ENCODE data around the gene RPL13. TPM values are rescaled to one million over a fixed set of nuclear protein-coding genes. Genes with fewer than 3 reads are reported as not detected.
A peak's percentile ranks its signal among the peaks of the same experiment; 100 is the strongest.

The RPL13 gene
- total and polyA plus RNA-seq, 2 of the 8 experiments (the other 6 are each of a cell fraction or from before 2014, with no cell fraction given): 2,162 to 7,384 TPM

DNA sequence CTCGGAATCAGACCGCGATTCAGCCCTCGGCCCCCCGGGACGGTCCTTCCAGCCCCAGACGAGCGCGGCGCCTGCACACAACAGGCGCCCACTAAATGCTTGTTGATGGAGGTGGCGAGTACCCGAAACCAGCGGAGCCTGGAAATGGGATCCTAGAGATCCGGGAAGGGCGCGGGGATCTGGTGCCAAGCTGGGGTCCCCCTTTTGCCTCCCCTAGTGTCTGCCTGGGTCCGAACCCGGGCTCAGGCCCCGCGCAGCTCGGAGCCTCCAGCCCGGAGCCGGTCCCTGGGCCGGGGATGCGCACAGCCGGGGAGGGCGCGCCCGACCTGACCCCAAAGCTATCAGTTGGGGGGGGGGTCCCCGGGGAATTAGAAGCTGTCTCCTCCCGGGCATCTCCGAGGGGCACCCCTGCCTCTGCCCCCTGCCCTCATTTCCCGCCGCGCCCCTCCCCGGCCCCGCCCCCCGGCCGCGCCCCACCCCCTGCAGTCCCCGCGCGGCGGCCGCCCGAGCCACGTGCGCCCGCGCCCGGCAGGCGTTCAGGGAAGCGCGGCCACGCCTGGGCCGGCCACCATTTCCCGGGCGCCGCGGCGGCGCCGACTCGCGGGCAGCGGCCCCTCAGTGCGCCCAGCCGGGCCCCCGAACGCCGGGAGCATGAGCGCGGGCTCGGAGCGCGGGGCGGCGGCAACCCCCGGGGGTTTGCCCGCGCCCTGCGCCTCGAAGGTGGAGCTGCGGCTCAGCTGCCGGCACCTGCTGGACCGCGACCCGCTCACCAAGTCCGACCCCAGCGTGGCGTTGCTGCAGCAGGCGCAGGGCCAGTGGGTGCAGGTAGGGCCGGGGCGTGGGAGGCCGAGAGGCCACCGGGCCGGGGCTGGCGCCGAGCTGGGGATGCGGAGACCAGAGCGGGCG is 15.0 kb downstream of the RPL13 start, which contains the start of gene CPNE7:
Gene CPNE7, plus strand, starts transcription at position 512 of the 906 bp plus-strand sequence. Its CDS starts 140 bp downstream, at position 652.
- Histone ChIP-seq H3K79me1 (ENCODE audit: low read depth, low read length) (no peaks in the 10 kb centered on the region), H3K4me2 (ENCODE audit: insufficient read depth in 1 of 2, low read depth in 2 of 2, low read length in 2 of 2) (peak within 1 kb of the TSS; percentile 62 to 82), H2BK20ac (ENCODE audit: low read length) (no peak within 1 kb of the TSS), H3K4me1 (replicated peaks in 1 of 4; ENCODE audit: control insufficient read depth in 3 of 4, insufficient read depth in 4 of 4, low read length in 3 of 4) (peaks cover 0 to 10% (median 6%) of the 10 kb centered on the region in 4 experiments; a peak in 5 of 7 replicates), H3K27ac (ENCODE audit: low read depth, low read length) (no peak within 1 kb of the TSS), H2BK5ac (ENCODE audit: low read depth, low read length) (no peak within 1 kb of the TSS), H4K91ac (replicated peaks; ENCODE audit: insufficient read length, low read length) (peak within 1 kb of the TSS; percentile 95), H2BK120ac (replicated peaks; ENCODE audit: low read depth, low read length) (no peak within 1 kb of the TSS), H3K4me3 (ENCODE audit: extremely low read depth in 1 of 4, insufficient read depth in 2 of 4, low read depth in 3 of 4, low read length in 4 of 4) (peak within 1 kb of the TSS; percentile 50 to 86 (median 62)), H2BK12ac (ENCODE audit: low read depth, low read length) (peak within 1 kb of the TSS; percentile 17; the same call in 1 of the 2 replicates), H2AK5ac (ENCODE audit: low read depth, low read length) (no peak within 1 kb of the TSS), H3K27me3 (replicated peaks in 1 of 4; ENCODE audit: control insufficient read depth in 3 of 4, extremely low read depth in 1 of 4, insufficient read depth in 3 of 4, low read length in 3 of 4) (peaks cover 4 to 34% (median 22%) of the 10 kb centered on the region in 4 experiments; a peak in 6 of 7 replicates), H4K20me1 (replicated peaks in 1 of 2; ENCODE audit: control insufficient read depth in 1 of 2, insufficient read depth in 2 of 2, low read length in 2 of 2) (peaks cover 0 to 6% of the 10 kb centered on the region in 2 experiments), H4K5ac (ENCODE audit: insufficient read length, low read depth, low read length) (no peak within 1 kb of the TSS), H3K56ac (replicated peaks; ENCODE audit: insufficient read length, low read depth, low read length) (peak within 1 kb of the TSS; percentile 77), H3K9ac (replicated peaks in 1 of 4; ENCODE audit: extremely low read depth in 1 of 4, low read depth in 3 of 4, low read length in 3 of 4) (peak within 1 kb of the TSS in 2 of 4 experiments; percentile 18 to 20; a peak in 3 of 7 replicates), H2AFZ (ENCODE audit: low read length) (no peak within 1 kb of the TSS; the same call in 1 of the 2 replicates), H3K23me2 (ENCODE audit: low read depth, low read length) (peaks cover 6% of the 10 kb centered on the region; the same call in 1 of the 2 replicates), H3K23ac (ENCODE audit: insufficient read length) (no peak within 1 kb of the TSS), H3K14ac (ENCODE audit: insufficient read length) (no peak within 1 kb of the TSS), H4K8ac (ENCODE audit: extremely low read depth, insufficient read depth, low read length) (peak within 1 kb of the TSS; percentile 94), H3K4ac (replicated peaks; ENCODE audit: insufficient read length, low read depth, low read length) (peak within 1 kb of the TSS; percentile 78), H3K36me3 (ENCODE audit: control insufficient read depth in 2 of 4, insufficient read depth in 4 of 4, low read length in 3 of 4) (peaks cover 0 to 5% (median 2%) of the 10 kb centered on the region in 4 experiments; a peak in 4 of 8 replicates), H3K9me3 (ENCODE audit: insufficient read depth in 2 of 2, low read depth in 1 of 2, low read length in 1 of 2) (peaks cover 0 to 4% of the 10 kb centered on the region in 2 experiments; a peak in 2 of 4 replicates), H2BK15ac (ENCODE audit: low read length) (no peak within 1 kb of the TSS), H3K18ac (ENCODE audit: extremely low read depth, low read length) (peak within 1 kb of the TSS; percentile 87; the same call in 1 of the 2 replicates), H3K79me2 (ENCODE audit: control insufficient read depth in 1 of 2, insufficient read depth in 2 of 2, low read length in 2 of 2) (no peaks in the 10 kb centered on the region)
- FAIRE-seq (no peak), DNase-seq (ENCODE audit: low read depth in 1 of 2, low spot score in 2 of 2) (peak in 1 of 2 experiments; percentile 72)
- 1% methylated on average over 55 of the region's 103 CpGs; no CpG with 5 or more reads in 1 of the 2 experiments for WGBS, 2 experiments (ENCODE audit: extremely low coverage in 1 of 2, insufficient coverage in 1 of 2, insufficient read length in 1 of 2, insufficient replicate concordance in 2 of 2, low coverage in 1 of 2, low lambda C conversion rate in 2 of 2, missing lambda C conversion rate in 1 of 2)
- ChIA-PET CTCF (ENCODE audit: partially characterized antibody) (interaction anchor here (1.0 to 1.5 kb wide), 5 partner anchors 12 to 125 kb away, joined by 3 to 7 read pairs (median 3); no protein-coding TSS in a partner anchor), POLR2A (ENCODE audit: partially characterized antibody) (interaction anchor here (0.6 to 3.4 kb wide), 10 partner anchors 9 to 127 kb away, joined by 3 to 22 read pairs (median 4); partner anchors contain the start of gene CDK10)
- TF ChIP-seq RFX5 (IDR thresholded peaks at IDR 0.05; ENCODE audit: borderline replicate concordance, low read depth, low read length): no peak
- no peak for TF ChIP-seq CTBP2 (IDR thresholded peaks at IDR 0.05; ENCODE audit: borderline replicate concordance, insufficient read depth, insufficient read length, low read length)
- no peak for TF ChIP-seq CREB1 (IDR thresholded peaks at IDR 0.05)
- peak; percentile 0 for TF ChIP-seq ASH2L (IDR thresholded peaks at IDR 0.05; ENCODE audit: low read length)
- no peak for TF ChIP-seq GABPA (IDR thresholded peaks at IDR 0.05; ENCODE audit: borderline replicate concordance, insufficient read depth, low read length)
- TF ChIP-seq POLR2A (IDR thresholded peaks at IDR 0.05; ENCODE audit: control extremely low read depth in 1 of 2, low read depth in 2 of 2, low read length in 2 of 2): no peak
- TF ChIP-seq SUZ12 (IDR thresholded peaks at IDR 0.05; ENCODE audit: low read length): no peak
- no peak for TF ChIP-seq SP2 (IDR thresholded peaks at IDR 0.05; ENCODE audit: low read length)
- TF ChIP-seq CBX8 (IDR thresholded peaks at IDR 0.05; ENCODE audit: borderline replicate concordance, low read depth, low read length): no peak
- no peak for TF ChIP-seq EGR1 (IDR thresholded peaks at IDR 0.05; ENCODE audit: borderline replicate concordance, low read depth, low read length)
- TF ChIP-seq RBBP5 (IDR thresholded peaks at IDR 0.05; ENCODE audit: borderline replicate concordance, low read depth, low read length): no peak

Measured in H1 (cell line).